NCI-H748 (cell line): ENCODE measurements around the gene COL7A1.

ENCODE experiments used
- DNase-seq: peaks from one replicate; lab custom pipeline; 2025; ENCODE audit not compliant: unreplicated experiment; lab: John Stamatoyannopoulos, UW

Gene COL7A1

DNA sequence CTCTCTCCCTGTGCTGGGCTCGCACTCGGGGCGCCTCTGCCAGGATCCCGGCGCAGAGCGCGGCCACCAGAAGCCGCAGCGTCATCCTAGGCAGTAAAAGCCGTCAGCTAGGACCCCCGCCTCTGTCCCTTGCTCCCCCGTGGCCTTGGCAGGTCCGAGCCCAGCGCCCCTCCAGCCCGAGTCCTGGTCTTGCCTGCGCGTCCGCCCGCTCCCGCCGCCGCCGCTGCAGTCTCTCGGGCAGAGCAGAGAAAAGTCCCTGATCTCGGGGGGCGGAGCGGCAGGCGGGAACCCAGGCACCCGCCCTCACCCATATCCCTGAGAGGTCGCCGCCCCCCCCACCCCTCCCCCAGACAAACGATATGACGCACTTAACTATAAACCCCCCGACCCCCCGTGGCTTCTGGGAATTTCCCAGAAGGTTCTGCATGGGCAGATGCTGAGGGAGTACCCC, at the start of gene COL7A1:
TSS of gene COL7A1 (minus strand) at position 255 of the 451 bp plus-strand sequence. CDS start at position 85, 170 bp downstream.
- DNase-seq, result peak; percentile 9

DNA sequence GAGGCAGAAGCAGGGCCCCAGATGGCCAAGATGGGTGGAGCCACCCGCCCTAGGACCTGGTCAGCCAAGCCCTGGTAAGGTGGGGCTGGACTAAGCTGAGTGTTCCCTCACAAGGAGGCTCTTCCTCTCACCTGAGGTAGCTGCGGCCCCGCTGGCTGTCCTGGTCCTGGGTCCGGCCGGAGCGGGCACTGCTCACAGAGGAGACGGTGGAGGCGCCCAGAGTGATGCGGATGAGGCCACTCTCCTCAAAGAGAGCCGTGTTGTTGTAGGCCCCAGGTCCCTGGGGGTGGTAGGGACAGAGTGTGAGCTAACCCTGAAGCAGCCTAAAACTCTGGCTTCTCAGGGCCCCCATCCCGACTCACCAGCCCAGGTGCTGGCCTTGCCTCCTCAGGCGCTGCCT, 47.5 kb upstream of the COL7A1 start:
- DNase-seq, result no peak

DNA sequence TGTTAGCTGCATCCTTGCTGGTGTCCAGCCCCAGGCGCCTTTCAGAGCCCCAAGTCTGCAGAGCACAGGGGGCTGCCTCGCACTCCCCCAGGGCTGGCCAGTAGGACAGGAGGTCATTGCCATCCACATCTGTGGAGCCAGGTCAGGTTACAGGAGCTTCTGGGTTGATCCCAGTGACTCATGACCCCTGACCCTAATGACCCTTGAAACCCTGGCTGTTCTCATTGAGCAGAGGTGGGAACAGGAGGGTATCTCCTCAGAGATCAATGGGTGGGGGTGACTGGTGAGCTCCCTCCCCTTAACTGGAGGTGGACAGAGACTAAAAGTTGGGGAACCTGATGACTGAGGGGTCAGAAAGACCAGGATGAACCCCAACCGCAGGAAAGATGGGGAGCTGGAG, 46.3 kb upstream of the COL7A1 start:
- DNase-seq, result no peak

DNA sequence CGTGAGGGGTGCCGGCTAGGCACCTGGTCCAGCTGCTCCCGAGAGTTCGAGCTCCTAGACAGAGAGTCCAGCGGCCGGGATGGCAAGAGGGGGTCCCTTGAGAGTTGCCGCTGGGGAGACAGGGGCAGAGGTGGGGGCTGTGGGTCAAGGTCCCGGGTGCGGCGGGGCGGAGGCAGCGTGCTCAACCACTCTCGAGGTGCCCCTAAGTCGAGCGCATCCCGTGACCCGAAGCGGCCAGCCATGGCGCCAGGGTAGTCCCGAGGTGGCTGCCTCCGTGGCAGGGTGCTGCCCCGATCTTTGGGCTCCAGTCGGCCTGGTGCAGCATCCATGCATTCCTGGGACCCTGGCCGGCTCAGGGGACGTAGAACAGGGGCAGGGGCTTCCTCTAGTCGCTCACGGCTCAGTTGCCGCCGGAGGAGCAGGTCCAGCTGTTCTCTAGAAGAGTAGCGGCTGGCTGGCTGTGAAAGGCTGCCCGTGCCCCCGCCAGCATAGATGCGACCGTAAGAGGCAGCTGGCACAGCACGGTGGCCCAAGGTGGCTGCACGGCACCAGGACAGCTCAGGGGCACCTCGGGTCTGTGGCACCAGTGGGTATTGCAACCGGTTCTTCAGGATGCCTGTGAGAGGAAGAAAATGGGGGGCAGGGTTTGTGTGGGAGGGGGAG, 44.9 kb upstream of the COL7A1 start:
- no peak for DNase-seq

DNA sequence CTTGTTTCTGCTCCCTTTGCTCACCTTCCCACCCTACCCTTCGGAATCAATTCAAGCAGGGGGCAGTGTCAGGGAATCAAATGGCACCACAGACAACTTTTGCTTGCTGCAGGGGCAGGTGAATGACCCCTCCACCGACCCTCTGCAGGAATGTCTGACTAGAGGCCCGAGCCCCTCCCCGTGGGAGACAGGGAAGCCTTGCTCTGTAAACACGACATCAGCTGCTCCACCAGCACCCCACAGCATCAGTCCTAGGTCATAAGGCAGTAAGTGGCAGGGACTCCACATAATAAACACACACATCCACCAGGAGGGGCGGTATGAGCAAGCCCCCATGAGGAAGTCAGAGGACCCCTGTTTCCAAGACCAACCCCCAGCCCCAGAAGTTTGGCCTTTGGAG, 42.2 kb upstream of the COL7A1 start:
- DNase-seq, result no peak

DNA sequence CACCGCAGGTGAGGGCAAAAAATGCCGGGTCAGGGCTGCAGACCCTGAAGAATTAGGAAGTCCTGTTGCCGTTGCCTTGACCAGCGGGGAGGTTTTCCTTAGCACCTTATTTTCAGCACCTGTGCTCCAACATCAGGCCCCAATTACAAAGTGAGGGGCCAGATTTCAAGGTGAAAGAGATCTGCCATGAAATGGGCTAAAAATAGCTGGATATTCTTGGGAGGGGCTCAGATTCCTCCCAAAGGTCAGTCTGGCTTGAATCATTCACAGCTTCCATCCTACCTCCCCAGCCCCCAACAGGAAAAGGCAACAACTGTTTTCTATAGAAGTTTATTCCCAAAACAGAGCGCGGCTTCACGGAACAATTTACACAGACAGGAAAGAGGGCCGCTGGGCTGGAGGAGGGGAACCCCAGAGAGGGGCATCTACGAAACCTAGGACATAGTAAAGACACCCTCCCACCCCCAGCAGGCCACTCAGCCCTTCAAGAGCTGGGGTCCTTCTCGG, 41.1 kb upstream of the COL7A1 start:
- DNase-seq, result no peak

DNA sequence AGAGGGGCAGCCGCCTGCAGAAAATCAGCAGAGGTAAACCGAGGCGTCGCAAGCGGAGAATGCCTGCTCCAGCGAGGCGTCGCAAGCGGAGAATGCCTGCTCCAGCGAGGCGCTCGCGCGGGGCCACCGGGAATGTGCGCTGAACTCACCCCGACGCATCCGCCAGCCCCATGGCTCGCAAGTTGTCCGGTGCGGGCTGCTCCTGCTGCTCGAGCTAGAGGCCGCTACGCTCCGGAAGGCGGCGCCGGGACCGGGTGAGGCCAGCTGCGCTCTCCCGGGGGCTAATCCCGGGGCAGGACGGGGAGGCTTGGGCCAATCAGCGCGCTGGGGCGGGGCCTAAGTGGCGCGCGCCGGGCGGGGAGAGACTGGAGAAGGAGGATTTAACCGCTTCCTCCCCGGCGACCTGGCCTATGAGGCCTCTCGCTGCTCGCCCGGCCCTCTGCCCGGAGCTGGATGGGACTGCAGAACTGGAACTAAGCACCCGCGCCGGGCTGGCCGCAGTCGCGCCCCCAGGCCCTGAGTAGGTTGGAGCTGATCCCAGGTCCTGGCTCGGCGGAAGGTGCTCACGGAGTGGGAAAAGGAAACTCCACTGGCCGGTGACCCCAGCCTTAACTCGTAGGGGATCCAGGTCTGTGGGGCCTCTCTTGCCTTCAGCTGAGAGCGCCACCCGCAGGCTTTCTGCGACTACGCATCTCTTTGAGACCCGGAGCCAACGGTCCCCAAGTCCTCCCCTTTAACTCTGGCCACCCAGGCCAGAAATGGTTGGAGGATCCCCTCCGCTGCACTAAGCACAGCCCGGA, 40.3 kb upstream of the COL7A1 start, which contains the start of gene SLC26A6:
TSS of gene SLC26A6 (minus strand) at position 240 of the 800 bp plus-strand sequence. CDS start at position 172, 68 bp downstream.
- DNase-seq, result peak; percentile 94

DNA sequence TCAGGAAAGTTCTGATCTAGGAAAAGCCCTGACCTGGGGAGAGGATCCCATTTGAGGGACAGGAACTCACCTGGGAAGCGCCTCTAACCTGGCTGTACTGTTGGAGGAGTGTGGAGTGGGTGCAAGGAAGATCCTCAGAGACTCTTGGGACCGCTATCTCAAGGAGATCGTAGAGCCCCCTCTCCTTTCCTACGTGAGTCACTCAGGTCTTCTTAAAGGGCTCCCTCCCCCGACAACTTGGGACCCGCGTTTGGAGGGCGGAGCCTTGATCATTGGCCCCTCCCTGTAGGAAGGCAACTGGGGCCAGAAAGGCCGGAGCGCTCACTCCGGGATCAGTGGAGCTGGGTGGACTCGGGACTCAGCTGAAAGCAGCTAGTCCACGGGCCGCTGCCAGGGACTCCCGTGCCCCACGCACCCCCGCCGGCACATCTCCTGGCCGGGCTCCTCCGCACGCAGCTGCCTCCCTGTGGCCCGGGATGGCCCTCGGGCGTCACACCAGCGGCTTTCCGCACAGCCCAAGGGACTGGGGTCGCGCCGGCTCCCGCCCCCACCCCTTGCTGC, 39.6 kb upstream of the COL7A1 start:
- DNase-seq, result peak; percentile 44

DNA sequence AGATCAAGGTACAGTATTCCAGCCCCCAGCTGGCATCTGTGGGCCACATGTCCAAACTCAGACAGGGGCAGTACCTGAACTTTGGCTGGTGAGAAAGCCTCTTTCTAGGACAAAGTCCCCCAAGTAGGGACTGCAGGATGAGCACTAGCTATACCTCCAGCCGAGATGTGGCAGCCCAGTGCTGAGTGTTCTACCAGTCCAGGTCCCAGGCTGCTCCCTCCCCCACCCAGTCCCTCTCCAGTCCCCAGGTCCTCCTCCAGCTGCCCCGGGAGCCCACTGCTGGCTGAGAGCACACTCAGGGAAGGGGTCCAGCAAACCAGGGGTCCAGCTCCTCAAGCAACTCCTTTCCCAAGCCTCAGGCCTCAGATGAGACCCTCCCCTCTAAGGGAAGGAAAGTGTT, 38.6 kb upstream of the COL7A1 start:
- no peak for DNase-seq

DNA sequence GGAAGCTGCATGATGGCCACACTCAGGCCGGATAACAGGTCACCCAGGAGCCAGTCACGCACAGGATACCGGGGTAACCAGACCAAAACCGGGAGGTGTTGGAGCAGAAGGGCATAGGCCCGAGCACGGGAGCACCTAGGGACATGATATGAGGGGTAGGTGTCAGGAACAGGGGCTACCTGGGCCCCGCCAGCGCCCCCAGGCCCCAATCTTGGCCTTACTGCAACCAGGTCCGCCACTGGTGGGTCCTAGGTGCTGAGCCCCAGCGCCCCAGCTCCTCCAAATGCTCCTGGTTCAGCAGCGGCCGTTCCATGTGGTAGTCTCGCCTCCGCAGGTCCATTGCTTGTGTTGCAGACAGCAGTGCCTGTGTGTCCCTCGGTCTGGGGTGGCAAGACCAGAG, 38.1 kb upstream of the COL7A1 start:
- DNase-seq, result no peak

DNA sequence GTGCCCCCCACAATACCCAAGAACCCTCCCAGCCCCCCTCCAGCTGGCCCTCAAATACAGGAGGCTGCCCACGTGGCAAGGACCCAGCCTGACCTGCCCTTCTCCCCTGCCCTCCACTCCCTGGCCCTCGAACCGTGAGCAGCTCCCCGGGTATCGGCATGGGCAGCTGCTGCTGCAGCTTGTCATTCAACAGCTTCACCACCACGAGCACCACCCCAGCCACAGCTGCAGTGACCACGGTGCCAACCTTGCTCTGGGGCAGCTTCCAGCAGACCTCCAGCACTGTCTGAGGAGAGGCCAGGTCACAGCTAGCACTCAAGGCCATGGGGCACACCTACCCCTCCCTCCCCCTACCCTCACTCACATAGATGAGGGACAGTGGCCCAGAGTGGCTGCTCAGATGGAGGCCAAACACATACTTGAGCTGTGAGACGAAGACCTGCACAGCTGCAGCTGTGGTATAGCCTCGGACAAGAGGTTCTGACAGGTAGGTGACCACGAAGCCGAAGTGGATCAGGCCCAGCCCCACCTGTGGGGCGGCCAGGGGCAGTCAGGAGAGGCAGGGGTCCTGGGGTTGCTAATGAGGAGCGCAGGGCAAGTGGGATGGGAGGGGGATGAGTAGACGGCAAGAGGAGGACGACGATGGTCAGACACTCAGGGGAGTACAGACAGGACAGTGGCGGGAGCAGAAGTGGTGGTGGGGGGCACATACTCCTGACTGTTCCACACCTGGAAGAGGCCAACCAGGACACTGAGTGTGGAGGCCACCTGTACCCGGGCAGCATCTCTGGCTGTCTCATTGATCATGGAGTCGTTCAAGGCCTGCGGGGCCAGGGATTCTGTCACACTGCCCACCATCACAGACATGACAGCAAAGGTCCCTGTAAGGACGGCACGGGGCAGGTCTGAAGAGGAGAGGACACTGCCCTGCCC, 36.7 kb upstream of the COL7A1 start:
- no peak for DNase-seq

DNA sequence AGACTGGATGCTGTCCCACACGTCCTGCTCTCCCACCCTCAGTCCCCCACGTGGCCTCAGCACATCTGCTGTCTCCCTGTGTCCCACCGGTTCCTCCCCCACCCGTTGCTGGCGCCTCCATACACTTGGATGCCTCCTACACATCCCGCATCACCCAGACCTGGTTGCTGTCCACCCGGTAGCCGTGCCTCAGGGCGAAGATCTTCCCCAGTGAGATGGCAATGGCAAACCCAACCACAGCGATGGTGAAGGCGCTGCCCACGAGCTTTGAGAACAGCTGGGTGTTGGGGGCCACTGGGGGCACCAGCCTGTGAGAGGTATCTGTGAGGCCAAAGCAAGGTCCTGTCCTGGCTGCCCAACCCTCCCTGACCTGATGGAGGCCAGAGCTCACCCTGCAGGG, 35.7 kb upstream of the COL7A1 start:
- no peak for DNase-seq

DNA sequence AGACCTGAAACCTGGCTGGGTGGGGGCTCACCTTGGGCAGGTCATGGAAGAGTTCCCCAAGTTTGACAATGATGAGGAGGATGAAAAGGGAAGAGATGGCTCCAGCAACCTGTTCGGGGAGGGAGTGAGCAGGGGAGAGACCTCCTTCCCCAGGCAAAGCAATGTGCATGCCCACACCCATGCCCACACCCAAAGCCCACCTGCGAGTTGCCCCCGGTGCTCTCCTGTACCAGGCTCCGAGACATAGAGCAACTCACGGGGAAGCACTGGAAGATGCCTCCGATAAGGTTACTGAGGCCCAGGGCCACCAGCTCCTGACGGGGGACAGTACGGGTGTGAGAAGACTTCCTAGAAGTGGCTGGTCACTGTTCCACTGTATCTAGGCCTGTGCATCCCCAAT, 35.3 kb upstream of the COL7A1 start:
- no peak for DNase-seq

DNA sequence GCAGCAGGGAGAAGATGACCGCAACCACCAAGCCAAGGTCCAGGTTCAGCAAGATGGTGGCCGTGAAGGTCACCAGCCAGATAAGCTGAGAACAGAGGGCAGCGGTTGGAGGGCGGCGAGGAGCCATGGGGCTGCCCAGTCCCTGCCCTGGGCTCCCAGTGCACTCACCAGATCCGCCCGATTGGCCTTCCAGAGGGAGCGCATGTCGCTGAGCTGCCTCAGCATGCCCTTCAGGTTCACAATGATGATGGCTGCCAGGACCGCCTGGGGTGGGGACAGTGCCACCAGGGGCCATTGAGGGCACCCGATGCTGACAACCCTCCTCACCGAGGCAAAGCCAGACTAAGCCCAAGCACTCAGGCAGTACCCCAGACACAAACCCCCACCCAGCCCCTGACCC, 34.8 kb upstream of the COL7A1 start:
- DNase-seq, result no peak

DNA sequence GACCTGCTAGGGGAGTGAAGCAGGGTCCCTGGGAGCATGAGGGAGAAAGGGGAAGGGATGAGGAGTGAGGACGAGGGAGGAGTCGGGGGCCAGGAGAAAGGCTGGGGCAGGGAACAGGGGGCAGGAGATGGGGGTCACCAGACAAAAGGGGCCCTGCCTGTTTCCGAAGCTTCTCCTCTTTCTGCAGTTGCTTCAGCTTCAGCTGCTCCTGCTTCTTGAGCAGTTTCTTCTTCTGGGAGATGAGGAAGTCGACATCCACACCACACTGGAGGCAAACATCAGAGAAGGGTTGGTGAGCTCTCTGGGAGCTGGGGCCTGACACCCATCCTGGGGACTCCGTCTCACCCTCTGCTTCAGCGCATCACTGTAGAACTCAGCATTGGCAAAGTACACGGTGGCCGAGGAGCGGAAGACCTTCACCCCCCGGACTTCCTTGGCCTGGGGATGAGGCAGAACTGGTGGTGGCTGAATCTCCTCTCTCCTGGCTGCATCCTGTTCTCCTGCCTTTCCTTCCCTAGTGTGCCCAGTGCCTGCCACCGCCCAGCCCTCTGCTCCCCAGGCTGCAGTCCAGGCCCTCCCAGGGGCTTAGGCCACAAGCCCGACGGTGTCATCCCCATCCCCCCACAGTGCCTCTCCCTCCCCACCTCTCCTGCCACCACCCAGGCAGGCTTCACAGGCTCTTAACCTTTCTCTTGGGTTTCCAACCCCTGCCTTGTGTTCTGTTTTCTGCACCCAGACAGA, 33.3 kb upstream of the COL7A1 start:
- no peak for DNase-seq

DNA sequence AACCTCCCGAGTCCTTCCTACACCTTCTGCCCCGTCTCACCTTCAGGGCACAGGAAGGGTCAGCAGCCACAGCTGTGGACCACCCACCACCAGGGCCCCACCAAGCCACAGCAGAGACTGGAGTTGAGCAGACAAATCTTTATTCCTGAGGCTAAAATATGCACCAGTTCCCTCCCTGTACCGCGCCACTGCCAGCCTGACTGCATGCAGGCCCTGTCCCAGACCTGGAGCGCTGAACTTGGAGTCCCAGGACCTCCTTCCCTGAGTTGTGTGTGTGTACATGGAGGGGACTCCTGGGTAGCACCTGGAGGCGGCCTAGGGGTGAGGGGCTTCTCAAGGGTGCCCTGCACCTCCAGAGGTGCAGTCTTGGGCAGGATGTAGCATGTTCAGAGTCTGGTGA, 30.5 kb upstream of the COL7A1 start:
- no peak for DNase-seq

DNA sequence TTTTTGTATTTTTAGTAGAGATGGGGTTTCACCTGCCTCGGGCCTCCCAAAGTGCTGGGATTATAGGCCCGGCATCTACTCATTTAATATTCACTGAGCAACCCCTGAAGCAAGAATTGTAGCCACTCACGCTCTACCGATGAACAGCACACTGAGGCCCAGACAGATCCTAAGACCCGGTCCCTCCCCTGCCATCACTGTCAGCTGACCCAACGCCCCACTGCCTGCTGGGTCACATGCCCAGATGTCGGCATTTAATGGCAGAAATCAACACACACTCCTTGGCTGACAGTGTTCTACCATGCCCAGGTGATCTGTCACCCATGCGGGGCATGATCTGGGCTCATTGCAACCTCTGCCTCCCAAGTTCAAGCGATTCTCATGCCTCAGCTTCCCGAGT, 29.6 kb upstream of the COL7A1 start:
- no peak for DNase-seq

DNA sequence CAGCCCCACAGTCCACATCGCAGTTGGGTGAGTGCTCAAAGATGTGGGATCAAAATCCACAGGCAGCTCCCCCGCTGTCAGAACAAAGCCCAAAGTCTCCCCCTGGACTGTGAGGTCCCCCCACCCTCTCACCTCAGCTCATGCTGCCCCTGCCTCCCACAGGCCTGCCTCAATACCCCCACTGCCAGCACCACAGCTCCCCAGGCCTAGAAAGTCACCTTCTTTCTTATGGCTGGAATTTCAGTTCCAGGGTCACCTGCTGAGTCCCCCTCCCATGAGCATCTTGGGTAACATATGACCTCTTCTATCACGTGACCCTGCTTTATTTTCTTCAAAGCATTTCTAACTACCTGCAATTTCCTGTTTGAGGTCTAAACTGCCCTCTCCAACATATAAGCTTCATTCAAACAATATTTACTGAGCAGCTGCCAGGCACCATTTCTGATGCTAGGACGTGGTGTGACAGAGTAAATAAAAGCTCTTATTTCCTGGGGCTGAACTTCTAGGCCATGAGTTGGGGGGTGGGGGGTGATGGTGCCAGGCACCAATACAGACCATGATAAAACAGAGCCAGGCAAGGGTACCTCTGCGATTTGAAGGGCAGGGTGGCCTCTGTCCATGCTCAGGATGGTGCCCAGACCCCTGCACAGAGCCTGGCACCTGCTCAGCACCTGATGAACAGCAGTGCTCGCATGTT, 28.9 kb upstream of the COL7A1 start:
- peak; percentile 82 for DNase-seq

DNA sequence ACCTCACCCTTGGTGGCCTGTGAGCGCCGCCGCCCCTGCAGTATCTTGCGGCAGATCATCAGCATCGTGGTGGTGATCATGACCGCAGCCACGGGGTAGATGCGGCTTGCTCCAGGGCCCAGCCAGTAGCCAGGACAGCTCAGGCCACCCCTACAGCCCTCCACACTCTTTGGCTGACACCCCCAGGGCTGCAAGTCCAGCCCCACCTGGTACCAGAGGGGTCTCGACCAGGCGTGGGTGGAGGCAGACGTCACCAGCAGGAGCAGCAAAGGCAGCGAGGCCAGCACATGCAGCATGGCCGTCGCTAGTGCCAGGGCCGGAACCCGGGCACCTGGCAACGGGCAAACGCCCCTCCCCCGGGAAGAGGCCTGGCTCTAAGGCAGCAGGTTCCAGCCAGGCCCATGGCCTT, 26.3 kb upstream of the COL7A1 start, which contains the start of gene TMEM89:
TSS of gene TMEM89 (minus strand) at position 309 of the 409 bp plus-strand sequence. CDS start at position 296, 13 bp downstream.
- no peak for DNase-seq
